ENCODE measurements around the gene GDE1. TPM values are rescaled to one million over a fixed set of nuclear protein-coding genes. Genes with fewer than 3 reads are reported as not detected.

Gene GDE1
- total RNA-seq, 1 donor from 2014 or later: 72.5 TPM

GRCh38 chr16:19490619-19491018 lies 31.3 kb downstream of the GDE1 start:
- DNase-seq (ENCODE audit: low read depth): no peak

GRCh38 chr16:19488213-19488640 lies 33.7 kb downstream of the GDE1 start:
- no peak for DNase-seq (ENCODE audit: low read depth)

GRCh38 chr16:19486750-19487325 lies 35.1 kb downstream of the GDE1 start:
- DNase-seq (ENCODE audit: low read depth): no peak

GRCh38 chr16:19486051-19486450 lies 35.8 kb downstream of the GDE1 start:
- DNase-seq (ENCODE audit: low read depth): no peak

GRCh38 chr16:19485611-19486010 lies 36.3 kb downstream of the GDE1 start:
- DNase-seq (ENCODE audit: low read depth): no peak

GRCh38 chr16:19484096-19484495 lies 37.8 kb downstream of the GDE1 start:
- no peak for DNase-seq (ENCODE audit: low read depth)

GRCh38 chr16:19482291-19482690 lies 39.6 kb downstream of the GDE1 start:
- DNase-seq (ENCODE audit: low read depth): no peak

GRCh38 chr16:19481769-19482168 lies 40.1 kb downstream of the GDE1 start:
- no peak for DNase-seq (ENCODE audit: low read depth)

GRCh38 chr16:19481296-19481695 lies 40.6 kb downstream of the GDE1 start:
- peak; percentile 17 for DNase-seq (ENCODE audit: low read depth)

- no peak for DNase-seq (ENCODE audit: low read depth)
Measured at GRCh38 chr16:19479302-19479721, 42.6 kb downstream of the GDE1 start.

- DNase-seq (ENCODE audit: low read depth): no peak
Measured at GRCh38 chr16:19478505-19478904, 43.4 kb downstream of the GDE1 start.

GRCh38 chr16:19474617-19475016 lies 47.3 kb downstream of the GDE1 start:
- no peak for DNase-seq (ENCODE audit: low read depth)

GRCh38 chr16:19472482-19472881 lies 49.4 kb downstream of the GDE1 start:
- DNase-seq (ENCODE audit: low read depth): no peak

- DNase-seq (ENCODE audit: low read depth): no peak
Measured at GRCh38 chr16:19468300-19468699, 53.6 kb downstream of the GDE1 start.

GRCh38 chr16:19463468-19464315 lies 58.2 kb downstream of the GDE1 start:
- no peak for DNase-seq (ENCODE audit: low read depth)

- no peak for DNase-seq (ENCODE audit: low read depth)
Measured at GRCh38 chr16:19460397-19460796, 61.5 kb downstream of the GDE1 start.

GRCh38 chr16:19458722-19459379 lies 63.0 kb downstream of the GDE1 start:
- no peak for DNase-seq (ENCODE audit: low read depth)

Other genes starting within 250 kb of the GDE1 start
- not detected in 2 replicates for gene CLEC19A, start 236.4 kb downstream of the GDE1 start, total RNA-seq
- not detected in 2 replicates for gene TMC5, start 104.2 kb downstream of the GDE1 start, total RNA-seq
- gene CCP110, start 1.8 kb upstream of the GDE1 start, total RNA-seq: 8.0 and 10.0 TPM in 2 replicates
- gene VPS35L, start 33.6 kb upstream of the GDE1 start, total RNA-seq: 30.8 and 32.8 TPM in 2 replicates
- gene KNOP1, start 196.1 kb upstream of the GDE1 start, total RNA-seq: 22.1 and 22.6 TPM in 2 replicates
- gene IQCK, start 196.2 kb upstream of the GDE1 start, total RNA-seq: 24.6 and 26.3 TPM in 2 replicates